ENCODE data around the gene FKBP10.

FKBP10 gene

DNA sequence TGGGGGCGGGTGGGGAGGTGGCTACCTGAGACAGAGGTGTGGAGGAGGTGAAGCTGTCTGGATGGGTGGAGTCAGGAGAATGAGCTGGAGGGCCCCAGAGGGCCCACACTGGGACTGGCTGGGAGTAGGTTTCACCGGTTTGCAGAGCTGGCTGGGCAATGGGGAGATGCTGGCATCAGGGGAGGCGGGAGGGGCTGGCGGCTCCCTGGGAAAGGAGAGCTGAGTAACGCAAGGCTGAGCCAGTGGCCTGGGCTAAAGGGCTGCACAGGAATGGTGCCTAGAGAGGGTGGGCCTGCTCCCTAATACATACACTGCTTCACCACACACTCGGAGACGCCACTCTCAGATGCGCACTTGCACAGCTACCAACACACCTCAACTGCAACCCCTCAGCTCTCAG is 13.4 kb upstream of the FKBP10 start:
- peak overlapping the region; percentile 90 for H2AK5ac ChIP-seq (ENCODE audit: low read length, severe bottlenecking)
- H3K4ac ChIP-seq (ENCODE audit: low read depth in 1 of 2, low read length in 2 of 2): no peak overlapping the region
- H2BK5ac ChIP-seq (ENCODE audit: low read depth, low read length, poor library complexity, severe bottlenecking): no peak overlapping the region
- no peak overlapping the region for H3K4me3 ChIP-seq (ENCODE audit: insufficient read depth in 1 of 2, low read depth in 1 of 2, low read length in 2 of 2)
- peaks cover 4% of the 10 kb centered on the region for H3K79me1 ChIP-seq (replicated peaks; ENCODE audit: low read length, poor library complexity, severe bottlenecking)
- no peak overlapping the region for H2BK15ac ChIP-seq (ENCODE audit: low read depth, poor library complexity, severe bottlenecking)
- no peak overlapping the region for H3K27ac ChIP-seq (ENCODE audit: low read length, poor library complexity, severe bottlenecking)
- peak overlapping the region in 1 of 2 experiments; percentile 38 for H3K18ac ChIP-seq (ENCODE audit: low read depth in 1 of 2, low read length in 2 of 2)
- peak overlapping the region in 1 of 2 experiments; percentile 55 for H2BK12ac ChIP-seq (ENCODE audit: low read length in 2 of 2)
- no peak overlapping the region for H4K91ac ChIP-seq (ENCODE audit: low read length)
- H3K36me3 ChIP-seq (ENCODE audit: control insufficient read depth in 1 of 2, insufficient read depth in 2 of 2, low read depth in 1 of 2, low read length in 2 of 2): peaks cover 9 to 18% of the 10 kb centered on the region in 2 experiments
- H3K27me3 ChIP-seq (ENCODE audit: control insufficient read depth in 1 of 2, insufficient read depth in 1 of 2, low read length in 2 of 2): no peaks in the 10 kb centered on the region
- H3K23ac ChIP-seq (ENCODE audit: low read length in 2 of 2): no peak overlapping the region
- H3K14ac ChIP-seq (ENCODE audit: low read length in 2 of 2): peak overlapping the region in 1 of 2 experiments; percentile 92
- DNase-seq: no peak
- H3K9ac ChIP-seq (ENCODE audit: low read length): no peak overlapping the region
- H2AFZ ChIP-seq (ENCODE audit: low read depth, low read length): no peak overlapping the region
- H3K4me2 ChIP-seq (ENCODE audit: low read length, poor library complexity, severe bottlenecking): no peak overlapping the region
- H4K8ac ChIP-seq (ENCODE audit: low read length): no peak overlapping the region
- H3K9me3 ChIP-seq (ENCODE audit: control insufficient read depth, low read length): no peaks in the 10 kb centered on the region
- WGBS: 94% methylated on average over 8 of the region's 8 CpGs
- peaks cover 23% of the 10 kb centered on the region for H3K4me1 ChIP-seq (ENCODE audit: control insufficient read depth, insufficient read depth, low read depth, low read length)
- no peak overlapping the region for H2BK120ac ChIP-seq (ENCODE audit: low read depth, low read length)

DNA sequence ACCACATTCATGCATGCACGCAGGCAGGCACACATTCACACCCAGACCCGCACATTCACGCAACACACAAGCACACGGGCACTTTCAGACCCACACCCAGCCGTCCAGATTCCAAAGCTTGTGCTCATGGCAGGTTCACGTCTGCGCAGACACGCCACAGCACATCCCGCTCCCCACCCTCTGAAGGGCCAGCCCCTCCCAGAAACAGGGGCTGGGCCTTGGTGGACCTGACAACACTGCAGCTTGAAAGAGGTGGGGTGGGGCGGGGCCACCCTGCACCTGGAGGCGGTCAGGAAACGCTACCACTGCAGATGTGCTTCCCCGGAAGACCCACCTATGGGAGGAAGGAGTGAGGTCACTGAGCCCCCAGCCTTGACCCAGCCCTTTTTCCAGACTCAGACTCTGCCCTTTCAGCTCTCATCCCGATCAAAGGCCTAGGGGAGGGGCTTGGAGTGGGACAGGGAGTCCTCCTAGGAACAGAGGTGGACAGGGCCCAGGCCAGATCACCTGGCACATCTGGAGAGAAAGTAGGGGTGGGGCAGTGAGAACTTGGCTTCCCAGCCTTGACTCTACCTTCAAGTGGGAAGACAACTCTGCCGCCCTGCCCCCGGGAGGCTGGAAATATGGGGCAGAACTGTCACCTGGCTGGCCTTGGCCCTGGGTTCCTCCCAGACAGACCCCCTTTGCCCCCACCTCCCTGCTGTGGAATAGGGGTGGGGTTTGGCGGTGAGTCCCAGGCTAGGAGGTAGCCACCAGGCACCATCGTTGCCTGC is 12.0 kb upstream of the FKBP10 start:
- Histone ChIP-seq H3K27me3 (ENCODE audit: control insufficient read depth in 1 of 2, insufficient read depth in 1 of 2, low read length in 2 of 2) (no peaks in the 10 kb centered on the region), H3K4me2 (ENCODE audit: low read length, poor library complexity, severe bottlenecking) (peak overlapping the region; percentile 47), H3K36me3 (ENCODE audit: control insufficient read depth in 1 of 2, insufficient read depth in 2 of 2, low read depth in 1 of 2, low read length in 2 of 2) (peaks cover 14 to 30% of the 10 kb centered on the region in 2 experiments), H2BK120ac (ENCODE audit: low read depth, low read length) (no peak overlapping the region), H3K23ac (ENCODE audit: low read length in 2 of 2) (no peak overlapping the region), H2BK15ac (ENCODE audit: low read depth, poor library complexity, severe bottlenecking) (peak overlapping the region; percentile 17), H3K4me3 (ENCODE audit: insufficient read depth in 1 of 2, low read depth in 1 of 2, low read length in 2 of 2) (no peak overlapping the region), H3K4ac (ENCODE audit: low read depth in 1 of 2, low read length in 2 of 2) (peak overlapping the region; percentile 1 to 34), H2BK5ac (ENCODE audit: low read depth, low read length, poor library complexity, severe bottlenecking) (no peak overlapping the region), H2BK12ac (ENCODE audit: low read length in 2 of 2) (peak overlapping the region; percentile 29 to 59), H4K91ac (ENCODE audit: low read length) (peak overlapping the region; percentile 3), H4K8ac (ENCODE audit: low read length) (peak overlapping the region; percentile 10), H3K9me3 (ENCODE audit: control insufficient read depth, low read length) (no peaks in the 10 kb centered on the region), H3K4me1 (ENCODE audit: control insufficient read depth, insufficient read depth, low read depth, low read length) (peaks cover 23% of the 10 kb centered on the region), H2AK5ac (ENCODE audit: low read length, severe bottlenecking) (peak overlapping the region; percentile 87), H3K9ac (ENCODE audit: low read length) (no peak overlapping the region), H3K14ac (ENCODE audit: low read length in 2 of 2) (no peak overlapping the region), H2AFZ (ENCODE audit: low read depth, low read length) (no peak overlapping the region), H3K27ac (ENCODE audit: low read length, poor library complexity, severe bottlenecking) (peak overlapping the region; percentile 33), H3K79me1 (replicated peaks; ENCODE audit: low read length, poor library complexity, severe bottlenecking) (peaks cover 4% of the 10 kb centered on the region), H3K18ac (ENCODE audit: low read depth in 1 of 2, low read length in 2 of 2) (peak overlapping the region; percentile 0 to 22)
- DNase-seq: peak; percentile 73
- WGBS: 45% methylated on average over 12 of the region's 18 CpGs

DNA sequence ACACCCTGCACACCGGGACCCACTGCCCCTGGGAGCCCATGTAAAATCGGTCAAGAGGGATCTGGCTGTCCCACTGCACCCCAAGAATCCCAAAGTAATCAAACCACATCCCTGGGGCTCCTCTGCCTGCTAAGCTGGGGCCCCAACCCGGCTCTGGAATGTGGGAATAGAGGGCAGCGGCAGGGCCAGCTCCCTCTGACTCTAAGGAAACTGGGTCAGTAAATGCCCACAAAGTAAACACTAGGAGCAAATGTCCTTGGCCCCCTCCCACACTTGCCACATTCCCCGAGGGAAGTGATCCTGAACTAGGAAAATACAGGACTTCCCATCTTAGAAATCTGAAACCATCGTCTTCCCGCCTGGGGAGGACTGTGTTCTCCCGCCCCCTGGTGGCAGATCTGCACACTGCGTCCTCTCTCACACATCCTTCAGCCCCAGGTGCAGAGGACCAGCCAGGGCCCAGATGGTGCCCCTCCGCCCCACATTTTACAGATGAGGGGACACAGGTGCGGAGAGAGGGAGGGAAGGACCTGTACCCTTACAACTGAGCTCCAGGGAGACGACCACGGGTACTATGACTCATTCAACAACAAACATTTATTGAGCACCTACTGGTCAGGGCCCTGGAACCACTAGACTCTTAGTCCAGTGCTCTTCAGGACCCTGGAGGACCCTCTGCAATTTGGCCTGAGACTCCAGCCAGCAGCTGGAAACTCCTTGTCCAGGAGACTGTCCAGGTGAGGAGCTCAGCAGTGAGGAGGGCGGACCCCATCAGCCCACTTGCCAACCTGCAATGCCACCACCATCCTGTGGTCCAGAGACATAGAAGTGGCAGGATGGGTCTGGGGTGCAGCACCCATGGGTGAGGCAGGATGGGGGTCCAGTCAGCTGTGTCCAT is 11.2 kb upstream of the FKBP10 start:
- Histone ChIP-seq H3K27me3 (ENCODE audit: control insufficient read depth in 1 of 2, insufficient read depth in 1 of 2, low read length in 2 of 2) (no peaks in the 10 kb centered on the region), H3K36me3 (ENCODE audit: control insufficient read depth in 1 of 2, insufficient read depth in 2 of 2, low read depth in 1 of 2, low read length in 2 of 2) (peaks cover 20 to 37% of the 10 kb centered on the region in 2 experiments), H2BK15ac (ENCODE audit: low read depth, poor library complexity, severe bottlenecking) (no peak overlapping the region), H3K18ac (ENCODE audit: low read depth in 1 of 2, low read length in 2 of 2) (peak overlapping the region; percentile 0 to 22), H3K9ac (ENCODE audit: low read length) (no peak overlapping the region), H3K23ac (ENCODE audit: low read length in 2 of 2) (no peak overlapping the region), H3K4me3 (ENCODE audit: insufficient read depth in 1 of 2, low read depth in 1 of 2, low read length in 2 of 2) (no peak overlapping the region), H4K91ac (ENCODE audit: low read length) (peak overlapping the region; percentile 3), H2AK5ac (ENCODE audit: low read length, severe bottlenecking) (peak overlapping the region; percentile 87), H3K27ac (ENCODE audit: low read length, poor library complexity, severe bottlenecking) (peak overlapping the region; percentile 33), H3K9me3 (ENCODE audit: control insufficient read depth, low read length) (no peaks in the 10 kb centered on the region), H4K8ac (ENCODE audit: low read length) (peak overlapping the region; percentile 10), H3K79me1 (replicated peaks; ENCODE audit: low read length, poor library complexity, severe bottlenecking) (peaks cover 4% of the 10 kb centered on the region), H2BK120ac (ENCODE audit: low read depth, low read length) (no peak overlapping the region), H3K14ac (ENCODE audit: low read length in 2 of 2) (no peak overlapping the region), H2BK5ac (ENCODE audit: low read depth, low read length, poor library complexity, severe bottlenecking) (peak overlapping the region; percentile 25), H3K4me1 (ENCODE audit: control insufficient read depth, insufficient read depth, low read depth, low read length) (peaks cover 23% of the 10 kb centered on the region), H2AFZ (ENCODE audit: low read depth, low read length) (no peak overlapping the region), H3K4me2 (ENCODE audit: low read length, poor library complexity, severe bottlenecking) (peak overlapping the region; percentile 47), H3K4ac (ENCODE audit: low read depth in 1 of 2, low read length in 2 of 2) (peak overlapping the region in 1 of 2 experiments; percentile 34), H2BK12ac (ENCODE audit: low read length in 2 of 2) (peak overlapping the region; percentile 24 to 33)
- DNase-seq: peak; percentile 80
- 3% methylated on average over 13 of the region's 14 CpGs for WGBS
